Smooth muscle cell of the brain vasculature (primary cell): Measurements from ENCODE around the gene NSUN6.
"Not testable (repeated sequence)": the region's sequence is repeated elsewhere in the genome, so short reads cannot be mapped to it uniquely, and the experiment has no call there.

Experiments used
- DNase-seq: peaks from one replicate; pipeline ENCODE4 v3.0.0-alpha.2; 2012; ENCODE audit warnings: low read depth, low spot score

The NSUN6 gene

DNA sequence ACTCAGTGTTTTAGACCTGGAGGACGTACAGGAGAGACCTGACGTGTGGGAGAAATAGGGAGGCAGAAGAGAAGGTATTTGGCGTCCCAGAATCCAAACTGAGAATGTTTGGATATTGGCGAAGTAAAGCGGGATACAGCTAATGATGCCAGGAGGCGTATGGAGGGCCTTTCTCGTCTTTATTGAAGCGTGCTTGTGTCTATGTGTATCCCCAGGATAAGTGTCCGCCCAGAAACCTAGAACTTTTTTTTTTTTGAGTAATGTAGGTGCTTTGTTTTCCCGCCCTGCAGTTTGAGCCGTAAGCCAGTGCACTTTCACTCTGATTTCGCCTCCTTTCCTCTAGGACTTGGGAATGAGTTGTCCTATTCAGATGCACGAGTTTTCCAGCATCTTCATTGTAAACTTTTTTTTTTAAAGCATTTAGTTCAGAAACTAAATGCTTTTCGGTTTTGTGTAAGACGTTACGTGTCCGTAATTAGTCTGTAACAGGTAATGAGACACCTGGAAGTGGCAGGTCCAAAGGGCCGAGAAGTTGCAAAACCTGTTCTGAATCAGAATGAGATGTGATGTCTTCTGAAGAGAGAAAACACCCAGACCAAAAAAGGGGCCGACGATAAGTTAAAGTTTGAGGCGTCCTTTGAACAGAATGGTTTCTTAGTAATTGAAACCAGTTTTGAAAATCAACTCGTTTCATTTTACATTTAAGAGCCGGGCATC is 8.6 kb upstream of the NSUN6 start:
- DNase-seq: no peak

DNA sequence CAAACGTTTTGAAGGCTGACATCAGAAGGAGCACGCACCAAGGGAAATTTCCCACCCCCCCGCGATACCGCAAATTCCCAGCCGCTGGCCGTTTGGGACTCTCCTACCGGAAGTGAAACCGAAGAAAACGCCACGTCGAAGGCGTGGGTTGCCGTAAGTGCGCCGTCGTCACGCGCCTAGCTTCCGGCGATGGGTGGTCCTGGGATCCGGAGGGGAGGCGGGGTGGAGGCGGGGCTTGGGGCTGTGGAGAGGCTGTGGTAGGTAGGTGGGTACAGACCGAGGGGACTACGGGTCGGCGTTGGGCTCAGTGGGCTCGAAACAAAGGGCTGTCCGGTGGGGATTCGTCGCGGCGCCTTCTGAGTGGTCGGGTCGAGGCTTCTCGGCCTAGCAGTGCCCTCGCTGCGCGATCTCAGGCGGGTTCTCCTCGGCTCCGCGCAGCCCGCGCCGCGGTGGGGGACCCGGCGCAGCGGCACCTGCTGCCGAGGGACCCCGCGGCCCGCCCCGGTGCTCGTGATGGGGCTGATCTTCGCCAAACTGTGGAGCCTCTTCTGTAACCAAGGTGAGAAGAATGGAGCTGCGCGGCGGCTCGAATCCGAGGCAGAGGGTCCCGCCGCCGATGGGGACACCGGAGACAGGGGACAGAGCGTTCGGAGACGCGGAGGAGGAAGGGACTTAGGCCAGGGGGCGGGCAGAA is 7.9 kb upstream of the NSUN6 start, which contains the start of gene ARL5B:
Gene ARL5B, plus strand, starts transcription at position 307 of the 694 bp plus-strand sequence. Its CDS starts 207 bp downstream, at position 514.
- peak; percentile 96 for DNase-seq

DNA sequence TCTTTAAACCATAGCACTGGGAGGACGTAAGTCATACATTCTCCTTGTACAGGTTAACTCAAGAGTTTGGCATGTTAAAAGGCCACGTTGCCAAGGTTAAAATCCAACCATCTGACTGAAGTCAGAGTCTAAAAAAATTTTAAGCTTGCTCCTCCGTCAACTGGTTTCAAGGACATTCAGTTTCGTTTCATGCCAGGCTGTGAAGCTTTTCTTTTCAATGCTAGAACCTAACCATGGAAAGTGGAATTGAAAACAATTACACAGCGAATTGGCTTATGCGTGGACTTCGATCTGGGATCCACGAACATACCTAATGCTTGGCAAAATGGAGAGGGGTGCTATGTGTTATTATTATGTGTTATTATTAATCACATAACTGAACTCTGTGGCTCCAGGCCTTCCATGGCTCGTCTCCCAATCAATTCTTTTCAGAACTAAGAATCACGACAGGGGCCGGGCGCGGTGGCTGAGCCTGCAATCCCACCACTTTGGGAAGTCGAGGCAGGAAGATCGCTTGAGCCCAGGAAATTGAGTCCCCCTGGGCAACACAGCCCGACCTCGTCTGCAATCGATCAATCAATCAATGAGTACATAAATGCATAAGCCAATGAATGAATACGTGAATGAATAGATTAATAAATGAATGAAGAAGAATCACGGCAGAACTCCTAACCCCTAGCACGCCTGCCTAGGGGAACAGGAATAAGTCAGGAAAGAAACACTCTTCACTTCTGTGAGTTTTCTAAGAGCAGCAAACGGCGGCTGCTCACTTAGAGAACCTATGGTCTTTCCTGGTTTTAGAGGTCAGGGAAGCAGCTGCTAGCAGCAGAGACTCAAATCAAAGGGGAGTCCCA is 7.1 kb upstream of the NSUN6 start:
- no peak for DNase-seq

DNA sequence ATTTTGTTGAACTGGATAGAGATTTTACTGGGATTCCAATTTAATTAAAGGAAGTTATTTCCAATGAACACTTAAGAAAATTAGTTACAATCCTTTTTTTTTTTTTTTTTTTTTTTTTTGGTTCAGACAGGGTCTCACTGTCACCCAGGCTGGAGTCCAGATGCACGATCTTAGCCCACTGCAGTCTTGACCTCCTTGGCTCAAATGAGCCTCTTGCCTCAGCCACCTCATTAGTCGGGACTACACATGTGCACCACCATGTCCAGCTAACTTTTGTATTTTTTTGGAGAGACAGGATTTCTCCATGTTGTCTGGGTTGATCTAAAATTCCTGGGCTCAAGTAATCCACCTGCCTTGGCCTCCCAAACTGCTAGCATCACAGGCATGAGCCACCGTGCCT is 5.3 kb upstream of the NSUN6 start:
- DNase-seq: no peak

DNA sequence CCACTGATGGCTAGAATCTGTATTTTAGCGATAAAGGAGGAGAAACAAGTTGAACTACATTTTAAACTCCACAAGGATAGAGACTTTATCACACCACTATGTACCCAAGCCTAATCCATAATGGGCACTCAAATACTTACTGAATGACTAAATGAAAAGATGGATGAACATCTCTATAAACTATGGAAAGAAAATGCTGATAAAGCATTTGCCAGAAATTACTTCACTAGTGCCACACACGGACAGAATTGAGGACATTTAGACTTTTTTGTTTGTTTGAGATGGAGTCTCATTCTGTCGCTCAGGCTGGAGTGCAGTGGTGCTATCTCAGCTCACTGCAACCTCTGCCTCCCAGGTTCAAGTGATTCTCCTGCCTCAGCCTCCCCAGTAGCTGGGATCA is 1.7 kb upstream of the NSUN6 start:
- DNase-seq: no peak

DNA sequence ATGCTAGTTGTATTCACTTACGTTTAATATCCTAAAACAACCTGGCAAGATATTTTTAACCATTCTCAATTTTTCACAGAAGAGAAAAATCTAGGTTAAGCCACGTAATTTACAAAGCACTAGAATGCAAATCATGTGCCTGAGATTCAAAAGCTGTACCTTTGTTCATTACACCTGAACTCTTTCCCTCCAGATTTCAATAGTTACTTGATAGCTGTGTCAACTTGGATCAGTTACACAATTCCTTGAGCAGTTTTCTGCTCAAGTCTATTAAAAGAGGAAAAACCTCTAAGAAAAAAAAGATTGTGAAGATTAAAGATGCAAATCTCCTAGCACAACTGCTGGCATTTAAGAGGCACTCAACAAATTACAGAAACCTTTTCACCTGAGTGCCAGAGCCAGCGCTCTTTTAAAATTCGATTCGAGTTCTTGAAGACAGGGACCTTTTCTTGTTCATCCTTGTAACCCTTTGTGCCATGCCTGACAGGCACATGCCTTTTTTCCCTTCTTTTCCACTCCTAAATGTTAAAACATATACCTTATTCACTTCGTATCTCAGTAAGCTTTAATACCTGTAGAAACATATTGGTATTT is 886 bp downstream of the NSUN6 start:
- DNase-seq: no peak

DNA sequence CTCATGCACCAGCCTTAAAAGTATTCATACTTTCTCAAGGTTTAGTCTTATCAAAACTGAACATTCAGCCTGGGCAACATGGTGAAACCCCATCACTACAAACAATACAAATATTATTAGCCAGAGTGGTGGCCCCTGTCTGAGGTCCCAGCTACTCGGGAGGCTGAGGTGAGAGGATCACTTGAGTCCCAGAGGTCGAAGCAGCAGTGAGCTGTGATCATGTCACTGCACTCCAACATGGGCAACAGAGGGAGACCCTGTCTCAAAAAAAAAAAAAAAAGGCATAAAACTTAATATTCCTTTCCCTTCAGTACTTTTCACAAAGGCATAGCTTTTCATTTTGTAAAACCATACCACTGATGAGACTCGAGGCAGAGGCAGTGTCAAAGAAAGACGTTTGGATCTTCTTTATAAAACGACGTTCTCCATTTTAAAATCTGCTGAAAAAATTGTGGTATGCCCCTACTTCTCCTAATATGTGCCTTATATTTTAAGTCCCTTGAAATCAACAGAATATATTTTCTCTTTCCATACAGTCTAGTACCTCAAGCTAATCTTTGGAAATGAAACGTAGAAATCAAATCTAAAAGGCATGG is 1.9 kb downstream of the NSUN6 start:
- DNase-seq: no peak

DNA sequence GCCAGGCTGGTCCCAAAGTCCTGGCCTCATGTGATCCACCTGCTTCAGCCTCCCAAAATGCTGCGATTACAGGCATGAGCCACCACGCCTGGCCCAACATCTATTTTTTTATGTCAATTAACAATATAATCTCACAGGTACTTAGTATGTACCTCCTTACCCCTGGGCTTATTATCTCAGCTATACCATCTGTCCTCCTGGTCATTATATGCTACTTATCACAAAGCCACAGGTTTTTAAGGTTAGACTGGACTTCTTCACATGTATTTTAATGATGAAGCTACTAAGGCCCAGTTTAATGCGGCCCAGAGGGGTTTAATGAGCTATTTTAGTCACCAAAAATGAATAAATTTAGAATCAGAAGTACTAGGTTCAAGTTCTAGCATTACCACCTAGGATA is 3.4 kb downstream of the NSUN6 start:
- no peak for DNase-seq

DNA sequence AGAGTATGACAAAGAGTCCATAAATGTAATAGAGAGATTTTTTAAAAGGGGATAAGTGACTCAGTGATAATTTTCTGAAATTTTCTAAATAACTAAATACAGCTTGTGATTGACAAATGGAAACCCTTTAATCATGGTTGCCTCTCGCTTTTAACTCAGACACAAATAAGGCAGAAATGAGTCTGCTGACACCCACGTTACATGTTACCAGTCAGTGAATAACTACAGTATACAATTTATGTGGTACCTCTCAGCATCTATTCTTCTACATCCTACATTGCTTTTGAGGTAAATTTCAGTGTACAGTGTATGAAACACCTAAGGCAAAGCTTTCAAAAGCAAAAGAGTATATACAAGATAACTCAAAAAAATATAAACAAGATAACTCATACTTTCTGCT is 4.2 kb downstream of the NSUN6 start:
- DNase-seq: no peak

DNA sequence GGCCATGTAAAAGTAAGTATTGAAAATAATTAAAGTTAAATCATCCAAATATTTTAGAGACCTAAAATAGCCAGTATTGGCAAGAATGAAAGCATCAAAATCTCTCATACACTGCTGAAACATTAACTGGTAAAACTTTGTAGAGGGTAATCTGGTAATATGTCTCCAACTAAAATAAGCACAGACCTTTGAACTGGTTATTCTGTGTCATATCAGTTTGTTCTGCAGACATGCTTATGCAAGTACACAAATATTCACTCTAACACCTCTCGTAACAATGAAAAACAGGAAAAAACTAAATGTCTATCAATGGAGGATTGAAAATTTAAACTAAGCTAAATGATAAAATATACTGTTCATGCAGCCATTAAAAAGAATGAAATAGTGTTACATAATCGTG is 11.7 kb downstream of the NSUN6 start:
- not testable (repeated sequence) for DNase-seq

DNA sequence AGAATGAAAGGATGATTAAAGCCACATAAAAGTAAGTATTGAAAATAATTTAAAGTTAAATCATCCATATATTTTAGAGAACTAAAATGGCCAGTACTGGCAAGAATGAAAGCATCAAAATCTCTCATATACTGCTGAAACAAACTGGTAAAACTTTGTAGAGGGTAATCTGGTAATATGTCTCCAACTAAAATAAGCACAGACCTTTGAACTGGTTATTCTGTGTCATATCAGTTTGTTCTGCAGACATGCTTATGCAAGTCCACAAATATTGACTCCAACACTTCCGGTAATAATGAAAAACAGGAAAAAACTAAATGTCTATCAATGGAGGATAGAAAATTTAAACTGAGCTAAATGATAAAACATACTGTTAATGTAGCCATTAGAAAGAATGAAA is 14.0 kb downstream of the NSUN6 start:
- DNase-seq: not testable (repeated sequence)

DNA sequence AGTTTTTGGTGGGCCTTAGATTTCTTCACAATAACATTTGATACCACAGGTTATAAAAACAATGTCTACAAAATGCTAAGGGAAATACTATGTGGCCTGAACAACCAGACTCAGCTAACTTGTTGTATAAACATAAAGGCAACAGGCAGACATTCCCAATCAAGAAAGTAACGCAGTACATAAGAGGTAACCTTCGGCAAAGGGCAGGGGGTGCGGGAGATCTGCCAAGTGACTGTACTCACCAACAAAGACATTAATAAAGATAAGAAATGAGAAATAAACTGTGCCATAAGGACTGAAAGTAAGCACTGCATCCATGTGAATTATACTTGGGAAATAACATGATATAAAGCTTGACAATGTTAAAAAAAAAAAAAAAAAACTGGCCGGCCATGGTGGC is 15.4 kb downstream of the NSUN6 start:
- no peak for DNase-seq

DNA sequence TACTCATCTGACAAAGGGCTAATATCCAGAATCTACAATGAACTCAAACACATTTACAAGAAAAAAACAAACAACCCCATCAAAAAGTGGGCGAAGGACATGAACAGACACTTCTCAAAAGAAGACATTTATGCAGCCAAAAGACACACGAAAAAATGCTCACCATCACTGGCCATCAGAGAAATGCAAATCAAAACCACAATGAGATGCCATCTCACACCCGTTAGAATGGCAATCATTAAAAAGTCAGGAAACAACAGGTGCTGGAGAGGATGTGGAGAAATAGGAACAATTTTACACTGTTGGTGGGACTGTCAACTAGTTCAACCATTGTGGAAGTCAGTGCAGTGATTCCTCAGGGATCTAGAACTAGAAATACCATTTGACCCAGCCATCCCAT is 18.9 kb downstream of the NSUN6 start:
- not testable (repeated sequence) for DNase-seq

DNA sequence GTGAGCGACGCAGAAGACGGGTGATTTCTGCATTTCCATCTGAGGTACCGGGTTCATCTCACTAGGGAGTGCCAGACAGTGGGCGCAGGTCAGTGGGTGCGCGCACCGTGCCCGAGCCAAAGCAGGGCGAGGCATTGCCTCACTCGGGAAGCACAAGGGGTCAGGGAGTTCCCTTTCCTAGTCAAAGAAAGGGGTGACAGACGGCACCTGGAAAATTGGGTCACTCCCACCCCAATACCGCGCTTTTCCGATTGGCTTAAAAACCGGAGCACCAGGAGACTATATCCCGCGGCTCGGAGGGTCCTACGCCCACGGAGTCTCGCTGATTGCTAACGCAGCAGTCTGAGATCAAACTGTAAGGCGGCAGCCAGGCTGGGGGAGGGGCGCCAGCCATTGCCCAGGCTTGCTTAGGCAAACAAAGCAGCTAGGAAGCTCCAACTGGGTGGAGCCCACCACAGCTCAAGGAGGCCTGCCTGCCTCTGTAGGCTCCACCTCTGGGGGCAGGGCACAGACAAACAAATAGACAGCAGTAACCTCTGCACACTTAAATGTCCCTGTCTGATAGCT is 23.9 kb downstream of the NSUN6 start:
- DNase-seq: peak; percentile 46

DNA sequence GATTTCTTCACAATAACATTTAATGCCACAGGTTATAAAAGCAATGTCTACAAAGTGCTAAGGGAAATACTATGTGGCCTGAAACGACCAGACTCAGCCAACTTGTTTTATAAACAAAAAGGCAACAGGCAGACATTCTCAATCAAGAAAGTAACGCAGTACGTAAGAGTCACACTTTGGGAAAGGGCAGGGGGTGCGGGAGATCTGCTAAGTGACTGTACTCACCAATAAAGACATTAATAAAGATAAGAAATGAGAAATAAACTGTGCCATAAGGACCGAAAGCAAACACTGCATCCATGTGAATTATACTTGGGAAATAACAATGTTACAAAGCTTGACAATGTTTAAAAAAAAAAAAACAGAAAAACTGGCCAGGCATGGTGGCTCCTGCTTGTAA is 25.5 kb downstream of the NSUN6 start:
- no peak for DNase-seq

DNA sequence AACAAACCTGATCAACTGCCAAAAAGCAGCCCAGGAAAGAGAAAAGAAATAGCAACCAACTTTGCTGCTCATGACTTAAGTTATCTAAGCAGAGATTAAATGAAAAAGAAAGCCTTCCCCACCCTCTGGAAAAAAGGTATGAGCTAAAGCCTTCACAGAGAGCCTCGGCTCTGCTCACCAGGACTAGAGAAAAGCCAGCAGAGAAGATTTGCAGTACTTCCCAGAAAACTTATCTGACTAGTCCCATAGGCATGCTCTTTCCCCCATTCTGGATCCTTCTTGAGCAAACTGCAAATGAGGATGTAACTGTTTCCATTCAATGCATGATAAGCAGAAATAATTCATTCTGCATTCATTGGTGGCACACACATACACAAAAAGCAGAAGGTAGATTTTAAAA is 27.7 kb downstream of the NSUN6 start:
- DNase-seq: not testable (repeated sequence)

DNA sequence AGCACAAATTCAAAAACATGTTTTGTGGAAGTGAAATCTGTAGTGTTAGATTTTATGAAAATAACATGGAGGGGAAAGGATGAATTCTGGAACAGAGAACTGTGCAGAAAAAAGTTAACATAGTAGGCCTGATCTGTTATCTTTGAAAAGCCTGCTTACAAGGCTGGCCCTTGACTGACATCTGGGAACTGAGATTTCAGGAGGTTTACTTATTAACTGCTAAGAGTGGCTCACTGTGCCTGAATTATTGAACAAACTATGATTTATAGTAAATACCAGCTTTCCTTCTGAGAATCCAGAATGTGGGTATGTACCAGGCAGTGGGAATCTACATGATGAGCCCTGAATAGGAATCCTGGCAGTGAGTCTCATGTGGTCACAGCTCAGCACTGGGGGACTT is 30.5 kb downstream of the NSUN6 start:
- DNase-seq: no peak

DNA sequence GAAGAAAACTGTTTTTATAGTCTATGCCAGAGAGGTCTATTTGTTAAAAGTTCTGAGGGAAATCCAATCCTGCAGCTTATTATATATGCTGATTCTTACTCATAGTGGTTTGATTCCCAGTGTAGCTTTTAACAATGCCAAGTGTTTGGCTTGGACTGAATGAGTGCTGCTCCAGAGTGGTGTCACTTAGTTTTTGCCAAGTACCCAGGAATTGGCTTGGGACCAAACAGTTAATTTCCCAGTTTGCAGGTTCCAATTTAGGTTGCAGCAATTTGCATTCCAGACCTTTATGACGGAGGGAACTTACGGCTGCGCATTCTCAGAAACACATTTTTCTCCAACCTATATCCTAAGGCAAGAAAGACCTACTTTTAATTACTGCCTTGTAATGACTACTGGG is 32.4 kb downstream of the NSUN6 start:
- no peak for DNase-seq

DNA sequence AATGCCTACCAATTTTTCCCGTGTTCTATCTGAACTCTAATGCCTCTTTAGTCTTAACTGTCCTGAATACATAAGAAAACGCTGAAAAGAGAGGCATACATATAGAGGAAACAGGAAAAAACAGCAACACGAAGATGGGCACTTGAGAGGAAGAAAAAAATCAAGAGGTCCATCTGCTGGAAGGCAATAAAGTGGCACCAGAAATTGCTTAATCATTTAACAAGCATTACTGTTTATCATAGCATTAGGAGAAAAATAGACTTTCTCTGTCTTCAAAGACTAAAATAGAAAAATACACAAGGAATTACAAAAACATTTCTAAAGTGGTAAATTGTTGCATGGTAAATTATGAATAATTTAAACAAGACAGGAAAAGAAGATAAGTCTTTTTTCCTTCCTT is 35.0 kb downstream of the NSUN6 start:
- DNase-seq: no peak

DNA sequence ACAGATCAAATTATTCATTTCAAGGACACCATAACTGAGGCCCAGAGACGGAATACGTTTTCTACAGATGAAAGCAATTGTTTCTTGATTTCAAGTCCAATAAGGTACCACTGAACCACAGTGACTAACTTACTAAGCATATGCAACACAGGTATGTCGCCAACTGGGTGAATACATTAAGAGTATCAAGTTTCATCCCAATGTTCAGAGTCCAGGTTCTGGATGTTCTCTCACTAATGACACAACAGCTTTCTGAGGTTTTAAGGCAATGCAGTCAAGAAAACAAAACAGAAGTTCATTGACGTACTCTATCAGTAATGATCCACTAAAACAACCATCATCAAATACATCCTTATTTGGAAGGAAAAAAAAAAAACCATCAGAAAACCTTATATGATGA is 35.8 kb downstream of the NSUN6 start:
- no peak for DNase-seq

DNA sequence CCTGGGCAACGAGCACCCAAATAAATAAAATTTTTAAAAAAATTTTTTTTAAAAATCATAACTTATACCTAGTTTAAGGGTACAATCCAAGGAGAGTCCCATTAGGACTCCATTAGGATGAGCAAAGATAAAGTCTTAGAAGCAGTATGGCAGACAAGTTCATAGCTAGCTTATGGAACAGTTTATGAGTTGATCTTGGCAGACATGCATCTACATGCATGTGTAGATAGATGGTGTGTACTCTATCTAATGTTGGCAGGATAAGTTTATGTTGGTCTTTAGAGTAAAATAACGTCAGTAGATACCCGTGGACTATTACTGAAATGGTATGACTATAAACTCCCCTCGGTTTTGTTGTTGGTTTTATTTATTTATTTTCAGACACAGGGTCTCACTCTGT is 40.2 kb downstream of the NSUN6 start:
- no peak for DNase-seq
